ENCODE data around the gene SLC39A5.
"Not testable (repeated sequence)": the region's sequence is repeated elsewhere in the genome, so short reads cannot be mapped to it uniquely, and the experiment has no call there.

Gene SLC39A5, protein sequence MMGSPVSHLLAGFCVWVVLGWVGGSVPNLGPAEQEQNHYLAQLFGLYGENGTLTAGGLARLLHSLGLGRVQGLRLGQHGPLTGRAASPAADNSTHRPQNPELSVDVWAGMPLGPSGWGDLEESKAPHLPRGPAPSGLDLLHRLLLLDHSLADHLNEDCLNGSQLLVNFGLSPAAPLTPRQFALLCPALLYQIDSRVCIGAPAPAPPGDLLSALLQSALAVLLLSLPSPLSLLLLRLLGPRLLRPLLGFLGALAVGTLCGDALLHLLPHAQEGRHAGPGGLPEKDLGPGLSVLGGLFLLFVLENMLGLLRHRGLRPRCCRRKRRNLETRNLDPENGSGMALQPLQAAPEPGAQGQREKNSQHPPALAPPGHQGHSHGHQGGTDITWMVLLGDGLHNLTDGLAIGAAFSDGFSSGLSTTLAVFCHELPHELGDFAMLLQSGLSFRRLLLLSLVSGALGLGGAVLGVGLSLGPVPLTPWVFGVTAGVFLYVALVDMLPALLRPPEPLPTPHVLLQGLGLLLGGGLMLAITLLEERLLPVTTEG

DNA sequence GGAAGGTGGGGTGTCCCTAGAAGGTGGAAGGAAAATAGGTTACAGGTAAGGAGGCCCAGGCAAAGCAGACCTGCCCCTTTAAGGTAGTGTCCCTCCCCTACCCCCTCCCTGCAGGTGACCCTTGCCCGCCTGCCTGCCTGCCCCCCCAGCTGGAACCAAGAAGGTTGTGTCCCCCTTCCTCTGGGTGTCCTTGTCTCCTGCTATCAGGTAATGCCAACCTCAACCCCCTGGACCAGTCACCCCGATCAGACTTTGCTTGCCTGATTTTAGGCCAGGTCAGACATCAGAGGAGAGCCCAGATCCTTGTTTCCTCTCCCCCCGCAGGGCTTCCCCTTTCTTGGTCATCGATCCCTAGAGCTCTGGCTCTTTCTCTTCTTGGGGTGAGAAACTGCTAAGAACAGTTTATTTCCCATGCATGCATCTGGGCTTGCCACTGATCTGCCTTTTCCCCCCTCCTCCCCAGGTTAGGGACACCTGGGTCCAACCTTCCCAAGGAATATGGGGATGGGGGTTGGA, at the start of gene SLC39A5:
SLC39A5 (plus strand) TSS at position 136 of the 516 bp plus-strand sequence. CDS start 1,224 bp downstream, outside the sequence.
- no peak for DNase-seq

DNA sequence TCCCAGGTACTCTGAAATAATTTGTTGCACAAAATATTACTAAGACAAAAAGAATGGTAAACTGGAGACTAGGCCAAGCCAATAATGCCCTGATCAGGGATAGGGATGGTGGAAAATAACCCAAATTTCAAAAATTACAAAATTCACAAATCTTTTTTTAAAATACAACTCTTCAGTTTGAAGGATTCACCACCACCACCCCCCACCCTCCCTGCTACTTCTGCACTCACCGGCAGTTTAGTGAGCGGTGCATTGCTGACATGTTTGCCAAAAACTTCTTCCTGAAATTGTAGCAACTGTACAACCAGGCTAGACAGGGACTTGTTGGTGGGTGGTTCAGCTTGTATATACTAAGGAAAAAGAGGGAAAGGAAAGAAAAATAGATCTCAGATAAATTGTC, 42.9 kb upstream of the SLC39A5 start:
- no peak for DNase-seq

DNA sequence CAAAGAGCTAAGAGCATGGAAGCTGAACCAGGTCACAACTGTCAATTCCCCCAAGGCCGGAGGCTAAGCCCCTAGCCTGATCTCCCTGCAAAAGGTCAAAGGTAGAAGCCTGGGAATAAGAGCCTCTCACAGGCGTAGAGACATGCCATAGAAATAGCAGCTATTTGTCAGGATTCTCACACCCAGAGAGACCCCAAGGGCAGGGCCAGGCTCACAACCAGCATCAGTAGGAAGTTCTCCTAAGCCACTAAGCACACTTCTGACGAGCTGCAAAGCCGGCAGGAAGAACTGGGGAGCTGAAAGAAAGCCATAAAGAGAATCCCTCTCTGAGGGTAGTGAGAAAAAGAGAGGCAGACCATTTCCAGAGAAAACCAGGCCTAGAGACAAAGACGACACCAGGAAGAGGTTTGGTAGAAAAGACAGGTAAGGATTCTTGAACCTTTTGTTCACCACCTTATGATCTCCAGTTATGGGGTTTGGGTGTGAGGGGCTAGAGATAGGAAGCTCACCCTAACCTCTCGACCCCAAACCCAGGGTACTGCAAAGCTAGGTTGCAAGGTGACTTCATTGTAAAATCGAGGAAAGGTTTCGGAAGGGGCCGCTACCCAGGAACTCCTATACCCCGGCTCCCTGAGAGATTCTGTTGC, 41.6 kb upstream of the SLC39A5 start:
- DNase-seq, result no peak

DNA sequence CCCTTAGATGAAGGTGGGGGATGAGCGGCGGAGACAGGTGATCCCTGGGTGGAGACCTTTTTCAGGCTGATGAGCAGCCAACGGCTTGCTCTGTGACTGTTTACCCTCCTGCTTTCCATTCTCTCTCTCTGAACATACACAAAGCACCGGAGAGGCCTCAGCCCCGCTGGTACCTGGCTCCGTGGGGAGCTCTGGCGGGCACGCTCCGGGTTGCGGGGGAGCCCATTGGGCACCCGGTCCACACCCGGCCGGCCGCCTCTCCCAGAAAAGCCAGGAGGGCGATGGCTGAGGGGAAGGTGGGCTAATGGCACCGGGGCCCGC, 41.1 kb upstream of the SLC39A5 start:
- DNase-seq, result no peak

DNA sequence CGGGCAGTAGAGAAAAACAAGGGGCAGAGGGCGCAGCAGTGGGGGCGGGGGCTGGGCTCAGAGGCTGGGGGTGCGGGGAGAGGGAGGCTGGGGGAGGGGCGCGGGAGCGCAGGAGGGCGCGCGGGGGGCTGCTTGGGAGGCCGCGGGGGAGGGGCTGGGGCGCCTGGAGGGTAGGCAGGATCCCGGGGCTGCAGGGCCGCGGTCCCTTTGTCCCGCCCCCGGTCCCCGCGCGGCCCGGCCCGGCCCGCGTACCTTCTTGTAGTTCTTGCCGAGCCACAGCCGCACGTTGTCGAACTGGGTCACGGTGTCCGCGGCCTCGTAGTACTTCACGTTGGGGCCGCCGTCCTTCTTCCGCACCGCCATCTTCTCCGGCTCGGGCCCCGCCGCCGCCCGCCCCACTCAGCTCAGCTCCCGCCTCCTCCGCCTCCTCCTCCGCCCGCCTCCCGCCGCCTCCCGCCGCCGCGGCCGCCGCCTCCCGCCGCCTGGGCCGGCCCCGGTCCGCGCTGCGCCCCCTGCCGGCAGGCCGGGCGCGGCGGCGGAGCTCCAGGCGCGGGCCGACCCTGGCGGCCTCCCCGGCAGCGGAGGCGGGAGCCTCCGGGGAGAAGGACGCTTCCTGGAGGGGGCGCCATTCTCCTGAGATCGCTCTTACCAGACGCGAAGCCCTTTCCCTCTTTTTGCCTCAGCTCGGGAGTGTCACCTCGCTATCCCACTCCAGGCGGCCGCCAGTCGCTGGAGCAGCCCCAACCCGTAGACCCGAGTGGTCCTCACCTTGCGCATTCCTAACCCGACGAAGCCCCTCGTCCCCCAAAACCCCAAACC, 40.5 kb upstream of the SLC39A5 start, which contains the start of gene SMARCC2:
SMARCC2 (minus strand) TSS at position 385 of the 819 bp plus-strand sequence; CDS start at position 363, 22 bp downstream.
- DNase-seq, result peak; percentile 92

DNA sequence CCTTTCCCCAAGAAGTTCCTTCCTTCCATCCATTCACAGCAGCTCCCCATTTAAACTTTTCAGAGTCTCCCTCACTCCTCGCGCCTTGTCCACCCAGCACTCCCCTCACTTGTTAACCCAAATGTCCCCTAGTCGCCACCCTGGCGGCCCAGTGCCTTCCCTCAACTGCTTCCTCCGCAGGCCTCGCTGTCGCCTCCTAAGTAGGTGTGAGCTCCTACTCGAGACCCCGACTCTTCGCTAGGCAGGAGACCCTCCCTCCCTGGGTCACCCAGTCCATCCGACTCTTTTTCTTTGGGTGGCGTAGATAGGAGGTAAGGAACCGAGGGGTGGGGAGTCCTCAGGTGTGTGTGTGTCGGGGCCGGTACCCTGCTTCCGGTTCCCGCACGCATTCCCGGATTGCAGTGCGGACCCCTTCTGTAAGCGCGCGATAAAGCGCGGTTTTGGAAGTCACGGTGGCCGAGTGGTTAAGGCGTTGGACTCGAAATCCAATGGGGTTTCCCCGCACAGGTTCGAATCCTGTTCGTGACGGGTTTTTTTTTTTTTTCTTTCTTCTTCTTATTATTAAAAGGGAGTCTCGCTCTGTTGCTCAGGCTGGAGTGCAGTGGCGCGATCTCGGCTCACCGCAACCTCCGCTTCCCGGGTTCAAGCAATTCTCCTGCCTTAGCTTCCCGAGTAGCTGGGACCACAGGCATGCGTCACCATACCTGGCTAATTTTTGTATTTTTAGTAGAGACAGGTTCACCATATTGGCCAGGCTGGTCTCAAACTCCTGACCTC, 39.7 kb upstream of the SLC39A5 start:
- peak; percentile 97 for DNase-seq

DNA sequence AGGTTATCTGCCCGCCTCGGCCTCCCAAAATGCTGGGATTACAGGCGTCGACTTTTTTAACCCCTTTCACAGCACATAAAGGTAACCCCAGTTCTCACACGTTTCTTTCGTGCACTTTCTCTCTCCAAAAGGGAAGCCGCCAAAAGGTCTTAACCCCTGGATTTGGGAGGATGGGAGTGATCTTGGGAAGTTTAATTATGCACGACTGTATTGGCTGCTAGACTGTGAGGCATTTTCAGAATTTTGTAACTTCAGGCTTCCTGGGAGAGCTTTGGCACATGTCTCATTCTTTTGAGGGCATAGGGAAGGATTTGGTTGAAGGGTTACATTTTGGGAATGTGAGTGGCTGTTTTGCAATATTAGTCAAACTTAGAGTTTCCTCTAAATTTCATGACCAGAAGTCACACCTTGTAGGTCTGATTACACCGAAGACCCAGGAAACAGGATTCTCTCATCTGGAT, 39.1 kb upstream of the SLC39A5 start:
- DNase-seq, result no peak

DNA sequence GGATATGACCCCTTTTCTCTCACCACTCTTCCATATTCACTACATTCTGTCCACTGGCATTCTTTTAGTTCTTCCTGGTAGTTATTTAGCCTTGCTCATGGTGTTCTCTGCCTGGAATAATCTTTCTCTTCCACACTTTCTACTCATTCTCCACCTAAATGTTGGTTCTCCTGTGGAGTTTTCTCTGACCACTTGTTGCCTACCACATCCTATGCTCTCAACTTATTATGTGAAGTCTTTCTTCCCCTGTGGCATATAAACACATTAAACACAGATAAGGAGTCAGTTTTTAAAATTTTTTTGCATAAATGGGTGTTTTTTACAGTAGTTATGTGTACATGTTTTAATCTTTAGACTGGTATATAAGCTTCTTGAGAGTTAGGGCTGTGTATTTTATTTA, 37.3 kb upstream of the SLC39A5 start:
- DNase-seq, result no peak

DNA sequence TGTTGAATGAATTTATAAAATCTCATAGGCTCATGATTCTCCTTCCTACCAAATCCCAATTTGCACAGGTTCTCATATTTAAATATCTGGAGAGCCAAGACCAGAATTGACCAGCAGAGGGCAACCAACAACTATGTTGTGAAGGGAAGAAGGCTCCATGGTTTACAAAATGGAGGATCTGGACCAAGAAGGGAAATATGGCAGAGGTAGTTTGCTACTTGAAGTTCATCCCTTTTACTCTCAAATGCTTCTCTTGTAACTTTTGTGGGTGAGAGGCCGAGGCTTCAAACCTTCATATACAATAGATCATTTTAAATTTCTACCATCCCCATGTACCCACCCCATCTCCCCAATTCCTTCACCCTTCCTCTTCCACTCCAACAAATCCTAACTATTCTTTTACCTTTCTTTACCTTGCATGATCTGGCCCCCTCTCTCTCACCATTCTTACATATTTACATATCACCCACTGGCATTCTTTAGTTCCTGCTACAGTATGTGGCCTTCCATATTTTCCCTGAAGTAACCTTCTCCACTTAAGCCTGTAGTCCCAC, 36.7 kb upstream of the SLC39A5 start:
- peak; percentile 71 for DNase-seq

DNA sequence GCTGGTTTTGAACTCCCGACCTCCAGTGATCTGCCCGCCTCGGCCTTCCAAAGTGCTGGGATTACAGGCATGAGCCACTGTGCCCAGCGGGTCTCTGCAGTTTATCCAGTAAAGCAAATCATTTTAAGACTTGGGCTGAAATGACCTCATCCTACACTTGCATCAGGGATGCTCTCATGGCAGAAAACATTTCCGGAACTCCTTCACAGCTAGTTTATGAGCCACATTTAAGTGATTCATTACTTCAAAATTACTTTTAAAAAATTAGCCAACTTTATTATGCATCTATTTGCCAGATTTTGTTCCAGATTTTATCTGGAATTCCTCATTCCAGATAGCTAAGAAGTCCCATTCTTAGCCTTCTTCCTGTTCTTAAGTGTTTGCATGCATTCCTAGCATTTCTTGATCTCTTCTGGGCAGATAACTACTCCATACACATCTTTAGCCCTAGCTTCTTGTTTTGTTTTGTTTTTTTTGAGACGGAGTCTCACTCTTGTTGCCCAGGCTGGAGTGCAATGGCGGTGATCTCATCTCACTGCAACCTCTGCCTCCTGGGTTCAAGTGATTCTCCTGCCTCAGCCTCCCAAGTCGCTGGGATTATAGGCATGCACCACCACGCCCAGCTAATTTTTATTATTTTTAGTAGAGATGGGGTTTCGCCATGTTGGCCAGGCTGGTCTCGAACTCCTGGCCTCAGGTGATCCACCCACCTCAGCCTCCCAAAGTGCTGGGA, 32.9 kb upstream of the SLC39A5 start:
- not testable (repeated sequence) for DNase-seq

DNA sequence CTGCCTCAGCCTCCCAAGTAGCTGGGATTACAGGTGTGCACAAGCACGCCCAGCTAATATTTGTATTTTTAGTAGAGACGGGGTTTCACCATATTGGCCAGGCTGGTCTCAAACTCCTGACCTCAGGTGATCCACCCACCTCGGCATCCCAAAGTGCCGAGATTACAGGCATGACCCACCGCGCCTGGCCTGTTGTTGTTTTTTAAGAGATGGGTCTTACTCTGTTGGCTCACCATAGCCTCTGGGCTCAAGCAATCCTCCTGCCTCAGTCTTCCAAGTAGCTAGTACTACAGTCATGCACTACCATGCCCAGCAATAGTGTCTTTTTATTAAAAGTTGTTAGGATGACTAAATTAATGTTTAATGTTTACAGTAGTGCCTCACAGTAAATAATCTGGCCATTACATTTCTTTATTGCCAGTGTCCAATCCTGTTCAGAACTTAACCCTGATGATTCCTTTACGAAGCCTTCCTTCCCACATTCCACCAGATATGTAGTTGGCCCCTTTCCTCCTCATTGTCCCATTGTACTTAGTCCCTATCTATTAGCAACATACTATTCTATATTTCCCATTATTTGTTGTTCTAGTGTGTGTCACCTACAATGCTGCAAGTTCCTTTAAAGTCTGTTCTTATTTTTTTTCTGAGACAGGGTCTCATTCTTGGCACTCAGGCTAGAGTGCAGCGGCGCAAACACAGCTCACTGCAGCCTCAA, 31.8 kb upstream of the SLC39A5 start:
- DNase-seq, result no peak

DNA sequence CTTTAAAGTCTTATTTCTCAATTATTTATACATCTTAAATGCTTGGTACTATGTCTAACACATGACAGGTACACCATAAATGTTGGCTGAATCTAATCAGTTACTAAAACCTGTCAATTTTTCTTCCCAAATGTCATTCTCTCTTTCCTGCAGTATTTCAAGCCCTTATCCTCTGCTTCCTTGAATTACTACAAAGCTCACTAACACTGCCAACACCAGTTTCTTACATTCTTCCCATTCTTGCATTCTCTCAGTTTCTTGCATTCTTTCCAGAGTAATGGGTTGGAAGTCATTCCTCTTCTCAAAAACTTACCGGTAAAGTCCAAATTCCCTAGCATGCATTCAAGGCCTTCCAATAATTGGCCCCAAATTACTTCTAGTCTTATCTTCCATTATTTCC, 31.0 kb upstream of the SLC39A5 start:
- no peak for DNase-seq

DNA sequence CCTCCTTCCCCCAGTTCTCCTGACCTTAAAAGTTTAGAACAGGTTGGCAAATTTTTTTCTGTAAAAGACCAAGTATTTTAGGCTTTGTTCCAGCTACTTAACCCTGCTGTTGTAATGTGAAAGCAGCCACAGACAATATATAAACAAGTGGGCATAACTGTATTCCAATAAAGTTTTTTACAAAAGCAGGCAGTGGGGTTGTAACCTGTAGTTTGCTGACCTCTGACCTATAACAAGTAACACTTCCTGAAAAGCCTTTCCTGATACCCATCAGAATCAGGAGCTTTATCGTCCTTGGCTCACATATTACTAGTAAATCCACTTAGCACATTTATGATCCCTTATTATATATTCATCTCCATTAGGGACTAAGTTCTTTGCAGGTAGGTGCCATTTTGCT, 27.5 kb upstream of the SLC39A5 start:
- DNase-seq, result no peak

DNA sequence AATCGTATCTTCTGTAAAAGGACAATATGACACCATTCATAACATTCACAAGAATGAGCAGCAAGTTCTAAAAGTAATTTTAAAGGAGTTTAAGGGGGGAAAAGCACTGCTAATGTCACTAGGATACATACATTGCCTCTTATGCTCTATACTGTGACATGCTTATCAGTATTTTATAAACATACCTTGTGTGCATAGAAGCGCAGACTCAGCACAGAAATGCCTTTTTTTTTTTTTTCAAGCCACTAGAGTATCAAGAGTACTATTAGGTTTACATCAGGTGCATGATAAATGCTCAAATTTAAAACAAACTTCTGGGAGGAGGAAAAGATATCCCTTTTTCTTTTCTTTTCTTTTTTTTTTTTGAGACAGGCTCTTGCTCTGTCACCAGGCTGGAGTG, 27.0 kb upstream of the SLC39A5 start:
- DNase-seq, result no peak

DNA sequence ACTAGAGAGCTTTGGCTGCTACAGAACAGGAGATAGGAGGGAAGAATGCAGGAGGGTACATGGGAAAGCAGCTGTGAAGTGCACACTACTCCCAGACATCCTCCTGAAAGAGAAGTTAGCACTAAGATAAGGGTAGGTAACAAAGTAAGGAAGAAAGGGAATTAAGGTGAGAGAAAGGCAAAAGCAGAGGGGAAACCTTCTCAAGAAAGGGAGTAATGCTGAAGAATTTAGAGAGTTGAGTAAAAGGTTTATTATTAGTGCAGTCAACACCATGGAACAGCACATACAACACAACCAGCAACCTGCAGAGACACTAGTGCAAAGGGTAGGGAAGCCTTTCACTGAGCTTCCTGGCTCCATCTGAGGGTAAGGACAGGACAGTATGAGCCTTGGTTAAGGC, 25.6 kb upstream of the SLC39A5 start:
- no peak for DNase-seq

DNA sequence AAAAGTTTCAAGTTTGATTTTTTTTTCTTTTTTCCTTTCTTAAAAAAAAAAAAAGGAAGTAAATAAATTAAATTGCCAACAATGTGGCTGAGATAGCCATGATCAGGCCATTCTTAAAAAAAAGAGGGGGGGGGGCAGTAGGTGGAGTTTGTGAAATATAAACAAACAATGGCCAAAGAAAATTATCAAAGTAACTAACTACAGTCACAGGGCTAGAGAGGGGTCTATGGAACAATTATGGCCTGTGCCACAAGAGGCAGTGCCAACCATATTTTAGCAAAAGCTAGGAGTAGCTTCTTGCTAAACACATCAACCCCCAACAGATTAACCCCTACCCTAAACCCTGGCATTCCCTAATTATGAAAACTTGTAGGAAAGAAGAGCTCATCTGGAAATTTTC, 24.4 kb upstream of the SLC39A5 start:
- no peak for DNase-seq

DNA sequence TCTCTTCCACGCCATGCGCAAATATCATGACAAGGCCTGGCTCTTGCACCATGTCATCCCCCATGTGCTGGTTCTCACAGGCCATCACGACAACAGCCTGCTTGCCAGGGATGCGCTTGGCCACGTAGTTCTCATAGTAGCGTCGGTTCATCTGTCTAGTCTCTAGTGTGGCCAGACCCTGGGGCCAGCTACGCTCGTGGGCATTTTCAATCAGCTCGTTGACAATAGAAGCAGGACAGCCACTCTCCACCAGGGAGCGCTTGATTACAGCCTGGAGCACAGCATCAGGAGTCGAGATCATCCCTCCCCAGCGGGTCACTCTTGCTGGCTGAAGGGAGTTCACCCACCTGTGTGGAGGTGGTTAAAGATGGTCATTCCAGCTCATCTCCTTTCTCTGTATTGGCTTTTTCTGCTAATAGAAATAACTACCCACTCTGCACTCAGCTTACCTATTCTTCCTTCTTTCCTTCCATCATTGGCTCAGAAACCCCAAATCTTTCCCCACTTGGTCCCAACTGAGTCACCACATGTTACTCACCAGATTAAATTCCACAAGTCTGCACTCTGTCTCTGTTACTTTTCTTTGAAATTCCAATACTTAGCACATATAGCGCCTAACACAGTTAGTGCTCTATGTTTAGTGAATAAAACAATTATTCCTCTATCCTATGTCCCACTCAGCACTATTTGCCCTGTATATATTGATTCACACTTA, 23.2 kb upstream of the SLC39A5 start:
- DNase-seq, result no peak

DNA sequence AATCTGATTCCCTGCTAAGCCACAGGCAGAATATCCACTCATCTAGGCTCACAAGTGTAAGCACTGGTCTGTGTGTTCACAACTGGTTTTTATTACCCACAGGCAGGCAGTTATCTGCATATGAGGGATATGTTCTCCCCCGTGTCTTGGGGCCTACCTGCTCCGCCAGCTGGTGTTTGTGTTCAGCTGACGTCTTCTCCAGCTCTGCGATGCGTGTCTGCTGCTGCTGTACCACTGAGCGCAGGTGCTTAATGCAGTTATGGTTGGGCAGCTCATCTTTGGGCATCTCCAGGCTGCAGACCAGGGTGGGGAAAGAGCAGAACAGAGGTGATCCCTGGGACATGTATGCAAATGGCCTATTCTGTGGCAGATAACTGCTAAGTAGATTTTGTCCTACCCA, 21.8 kb upstream of the SLC39A5 start:
- DNase-seq, result no peak

DNA sequence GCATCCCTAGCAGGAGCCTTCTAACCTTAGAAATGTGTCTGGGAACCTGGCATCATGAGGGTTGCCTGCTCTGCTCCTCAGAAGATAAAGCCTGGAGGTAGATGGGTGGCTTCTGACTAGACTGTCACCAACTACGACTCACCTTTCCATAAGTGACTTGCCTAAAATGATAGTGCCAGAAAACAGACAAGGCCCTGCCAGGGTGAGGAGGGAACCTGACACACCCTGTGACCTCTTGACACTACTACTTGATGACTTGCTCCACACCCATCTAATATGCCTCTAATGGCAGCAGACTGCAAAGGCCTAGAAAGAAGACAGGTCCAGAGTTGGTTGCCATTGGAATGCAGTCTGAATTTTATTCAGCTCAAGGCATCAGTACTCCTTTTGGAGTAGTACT, 17.5 kb upstream of the SLC39A5 start:
- DNase-seq, result no peak

DNA sequence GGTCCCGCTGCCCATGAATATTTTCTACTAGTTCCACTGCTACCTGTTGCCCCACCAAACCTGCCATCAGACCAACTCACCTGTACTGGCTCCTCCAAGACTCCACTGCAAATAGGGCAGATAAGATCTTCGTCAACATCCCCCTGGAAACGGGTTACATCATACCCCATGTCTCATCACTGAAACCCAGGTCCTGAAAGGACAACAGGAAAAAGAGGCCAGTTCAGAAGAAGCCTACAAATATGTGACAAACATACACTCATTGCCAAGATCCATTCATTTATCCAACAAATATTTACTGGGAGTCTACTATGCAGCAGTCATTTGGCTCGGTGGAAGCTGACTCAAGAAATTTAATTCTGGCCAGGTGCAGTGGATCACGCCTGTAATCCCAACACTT, 16.0 kb upstream of the SLC39A5 start:
- no peak for DNase-seq

All from right forelimb (tissue), 1 donor.